Measurements from ENCODE around the gene SMAD9.
A peak's percentile ranks its signal among the peaks of the same experiment; 100 is the strongest.

DNA sequence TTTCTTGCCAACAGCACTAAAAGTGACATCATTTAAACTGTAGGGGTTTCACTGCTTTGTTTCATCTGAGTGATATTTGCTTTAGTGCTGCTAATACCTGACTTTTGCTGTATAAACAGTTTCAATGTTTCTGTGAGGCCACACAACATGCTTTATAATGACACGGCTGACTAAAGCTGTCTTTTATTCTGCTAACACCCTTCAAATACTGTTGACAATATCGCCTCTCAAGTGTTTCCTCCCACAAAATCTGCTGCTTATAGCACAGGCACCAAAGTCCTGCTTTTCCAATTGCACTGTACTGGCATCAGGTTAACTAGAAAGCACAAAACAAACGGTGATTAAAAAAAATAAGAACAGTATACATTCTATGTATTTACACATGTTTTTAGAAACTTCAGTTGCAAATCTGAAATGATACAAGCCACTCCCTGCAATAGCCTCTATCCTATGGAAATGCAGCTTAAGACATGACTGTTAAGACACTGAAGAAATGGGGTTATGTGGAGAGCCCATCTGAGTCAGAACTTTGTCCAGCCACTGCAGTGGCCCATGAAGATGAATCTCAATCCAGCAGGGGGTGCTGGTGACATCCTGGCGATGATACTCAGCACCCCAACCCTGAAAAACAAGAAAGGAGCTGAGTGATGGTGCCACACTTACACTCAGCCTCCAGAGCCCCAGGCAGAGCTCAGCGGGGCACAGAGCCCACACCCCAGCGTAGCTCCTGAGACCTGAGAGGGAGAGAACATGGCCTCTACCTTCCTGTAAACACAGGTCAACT, 71.6 kb downstream of the SMAD9 start:
- TF ChIP-seq, protein P1, sequence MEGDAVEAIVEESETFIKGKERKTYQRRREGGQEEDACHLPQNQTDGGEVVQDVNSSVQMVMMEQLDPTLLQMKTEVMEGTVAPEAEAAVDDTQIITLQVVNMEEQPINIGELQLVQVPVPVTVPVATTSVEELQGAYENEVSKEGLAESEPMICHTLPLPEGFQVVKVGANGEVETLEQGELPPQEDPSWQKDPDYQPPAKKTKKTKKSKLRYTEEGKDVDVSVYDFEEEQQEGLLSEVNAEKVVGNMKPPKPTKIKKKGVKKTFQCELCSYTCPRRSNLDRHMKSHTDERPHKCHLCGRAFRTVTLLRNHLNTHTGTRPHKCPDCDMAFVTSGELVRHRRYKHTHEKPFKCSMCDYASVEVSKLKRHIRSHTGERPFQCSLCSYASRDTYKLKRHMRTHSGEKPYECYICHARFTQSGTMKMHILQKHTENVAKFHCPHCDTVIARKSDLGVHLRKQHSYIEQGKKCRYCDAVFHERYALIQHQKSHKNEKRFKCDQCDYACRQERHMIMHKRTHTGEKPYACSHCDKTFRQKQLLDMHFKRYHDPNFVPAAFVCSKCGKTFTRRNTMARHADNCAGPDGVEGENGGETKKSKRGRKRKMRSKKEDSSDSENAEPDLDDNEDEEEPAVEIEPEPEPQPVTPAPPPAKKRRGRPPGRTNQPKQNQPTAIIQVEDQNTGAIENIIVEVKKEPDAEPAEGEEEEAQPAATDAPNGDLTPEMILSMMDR (IDR thresholded peaks at IDR 0.05): peak in 3 of 6 experiments; percentile 13 to 20 (median 16)
- TF ChIP-seq POLR2A (IDR thresholded peaks at IDR 0.05): no peak

Measured in thyroid gland (tissue), 4 donors.